CD4-positive, alpha-beta T cell treated with Interleukin-15 for 1 hour (primary cell): ENCODE data around the gene ELAVL2.

Experiments used
- DNase-seq: peaks from one replicate; pipeline ENCODE4 v3.0.0-alpha.2; 2020

Gene ELAVL2

GRCh38 chr9:23826120-23826629 is at the start of gene ELAVL2:
ELAVL2 (minus strand) TSS chr9:23826240; CDS start chr9:23762234, 64,006 bp downstream.
- peak; percentile 22 for DNase-seq

GRCh38 chr9:23858234-23858633 is 32.2 kb upstream of the ELAVL2 start:
- DNase-seq: no peak

GRCh38 chr9:23855873-23856604 is 30.0 kb upstream of the ELAVL2 start:
- no peak for DNase-seq

- DNase-seq: no peak
Observed at GRCh38 chr9:23850690-23851629, 24.9 kb upstream of the ELAVL2 start.

GRCh38 chr9:23850242-23850689 is 24.2 kb upstream of the ELAVL2 start:
- no peak for DNase-seq

- no peak for DNase-seq
Observed at GRCh38 chr9:23849379-23850035, 23.5 kb upstream of the ELAVL2 start.

- DNase-seq: no peak
Observed at GRCh38 chr9:23842565-23843129, 16.6 kb upstream of the ELAVL2 start.

GRCh38 chr9:23841304-23841703 is 15.3 kb upstream of the ELAVL2 start:
- DNase-seq: no peak

- DNase-seq: no peak
Observed at GRCh38 chr9:23837038-23837437, 11.0 kb upstream of the ELAVL2 start.

- DNase-seq: no peak
Observed at GRCh38 chr9:23830929-23831730, 5.1 kb upstream of the ELAVL2 start.

GRCh38 chr9:23830476-23830805 is 4.4 kb upstream of the ELAVL2 start:
- DNase-seq: no peak

- no peak for DNase-seq
Observed at GRCh38 chr9:23829580-23830475, 3.8 kb upstream of the ELAVL2 start.

GRCh38 chr9:23825700-23826099 is 340 bp downstream of the ELAVL2 start:
- no peak for DNase-seq

- no peak for DNase-seq
Observed at GRCh38 chr9:23824830-23825591, 1.0 kb downstream of the ELAVL2 start.

GRCh38 chr9:23823986-23824829 is 1.8 kb downstream of the ELAVL2 start:
- DNase-seq: no peak

GRCh38 chr9:23823269-23823668 is 2.8 kb downstream of the ELAVL2 start:
- no peak for DNase-seq

- no peak for DNase-seq
Observed at GRCh38 chr9:23822261-23823169, 3.5 kb downstream of the ELAVL2 start.
